Ectodermal cell (in vitro differentiated cells): Measurements from ENCODE around the gene SFSWAP.
"Not testable (repeated sequence)": the region's sequence is repeated elsewhere in the genome, so short reads cannot be mapped to it uniquely, and the experiment has no call there.

Experiments used
- H3K27ac ChIP-seq: 2 replicates; pipeline ENCODE4 v1.7.0; 2013; ENCODE audit warnings: mild to moderate bottlenecking, low read depth, low read length; ENCODE audit not compliant: insufficient read depth, poor library complexity, severe bottlenecking
- H3K27me3 ChIP-seq: 2 replicates; pipeline ENCODE4 v1.7.0; 2013; ENCODE audit warnings: mild to moderate bottlenecking, low read length; ENCODE audit not compliant: insufficient read depth, control insufficient read depth, poor library complexity, severe bottlenecking
- H3K36me3 ChIP-seq: one replicate; pipeline ENCODE4 v1.7.0; 2013; ENCODE audit warnings: low read length; ENCODE audit not compliant: control insufficient read depth, insufficient read depth
- H3K4me1 ChIP-seq: one replicate; pipeline ENCODE4 v1.7.0; 2013; ENCODE audit warnings: low read length; ENCODE audit not compliant: control insufficient read depth, insufficient read depth
- H3K4me3 ChIP-seq: 2 replicates; pipeline ENCODE4 v1.7.0; 2013; ENCODE audit warnings: low read depth, low read length, control low read depth; ENCODE audit not compliant: insufficient read depth
- H3K9me3 ChIP-seq: 2 replicates; pipeline ENCODE4 v1.7.0; 2013; ENCODE audit warnings: mild to moderate bottlenecking, low read length, moderate library complexity; ENCODE audit not compliant: control insufficient read depth
- WGBS, 2 experiments: methylation state at CpG; one replicate each; pipeline ENCODE4 v1.1.7; 2013; ENCODE audit warnings: missing lambda C conversion rate in 2 of 2; 5-methylcytosine and 5-hydroxymethylcytosine counted together

Gene SFSWAP

GRCh38 chr12:131734336-131735152 lies 23.7 kb downstream of the SFSWAP start:
- Histone ChIP-seq H3K36me3 (peaks cover 48% of the 10 kb centered on the region), H3K4me3 (no peak overlapping the region)
- 96% methylated on average over 30 of the region's 30 CpGs for WGBS, 2 experiments

GRCh38 chr12:131735153-131735456 lies 24.2 kb downstream of the SFSWAP start:
- H3K27me3 ChIP-seq, result no peaks in the 10 kb centered on the region
- H3K4me3 ChIP-seq, result no peak overlapping the region
- no peaks in the 10 kb centered on the region for H3K4me1 ChIP-seq
- no peaks in the 10 kb centered on the region for H3K9me3 ChIP-seq
- peaks cover 44% of the 10 kb centered on the region for H3K36me3 ChIP-seq
- H3K27ac ChIP-seq, result no peak overlapping the region
- WGBS, 2 experiments, result 92 to 94% methylated on average over 10 of the region's 10 CpGs

More at GRCh38 chr12:131734336-131735152, 23.7 kb downstream of the SFSWAP start:
- H3K27ac ChIP-seq, result no peak overlapping the region
- H3K27me3 ChIP-seq, result no peaks in the 10 kb centered on the region
- H3K9me3 ChIP-seq, result no peaks in the 10 kb centered on the region
- no peaks in the 10 kb centered on the region for H3K4me1 ChIP-seq

DNA sequence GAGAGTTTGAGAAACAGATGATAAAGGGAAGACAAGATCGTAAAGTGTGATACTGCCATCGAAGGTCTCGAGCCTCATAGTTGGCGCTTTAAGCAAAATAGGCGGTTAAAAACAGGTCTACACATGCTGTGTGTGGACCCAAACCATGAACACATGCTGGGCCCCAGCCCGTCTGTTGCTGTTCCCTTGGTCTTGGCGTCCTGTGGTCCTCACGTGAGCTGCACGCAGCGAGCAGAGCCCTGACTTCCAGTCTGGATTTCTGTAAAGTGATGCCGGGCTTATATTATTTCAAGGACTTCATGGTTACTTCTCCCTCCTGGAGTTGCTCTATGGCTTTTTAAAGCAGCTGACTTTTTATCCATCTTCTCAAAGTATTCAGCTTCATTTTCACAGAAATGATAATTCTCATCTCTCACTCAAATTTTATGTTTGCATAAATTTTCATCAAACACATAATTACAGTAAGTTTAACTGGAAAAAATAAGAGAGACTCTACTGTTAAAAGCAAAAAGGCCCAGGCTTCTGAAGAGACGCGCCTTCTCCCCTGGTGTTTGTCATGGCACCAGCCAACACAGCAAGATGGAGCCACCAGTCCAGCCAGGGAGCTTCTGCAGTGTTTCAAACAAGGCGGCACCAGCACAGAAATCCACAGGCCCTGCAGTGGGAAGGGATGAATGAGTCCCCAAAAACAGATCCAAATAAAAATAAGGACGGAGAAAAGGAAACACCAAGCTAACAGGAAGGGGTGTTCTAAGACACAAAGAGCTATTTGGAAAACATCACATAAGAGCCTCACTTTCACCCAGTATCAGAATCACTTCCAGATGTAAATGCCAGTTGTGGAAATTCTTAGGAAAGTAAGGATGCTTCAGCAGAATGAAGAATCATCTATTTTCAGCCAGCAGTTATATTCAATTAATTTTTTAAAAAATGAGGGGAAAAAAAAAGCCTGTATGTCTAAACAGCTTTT lies 24.9 kb downstream of the SFSWAP start:
- Histone ChIP-seq H3K27ac (no peak overlapping the region), H3K27me3 (no peaks in the 10 kb centered on the region), H3K4me1 (no peaks in the 10 kb centered on the region), H3K36me3 (peaks cover 38% of the 10 kb centered on the region), H3K4me3 (no peak overlapping the region), H3K9me3 (no peaks in the 10 kb centered on the region)
- 92% methylated on average over 15 of the region's 15 CpGs for WGBS, 2 experiments

DNA sequence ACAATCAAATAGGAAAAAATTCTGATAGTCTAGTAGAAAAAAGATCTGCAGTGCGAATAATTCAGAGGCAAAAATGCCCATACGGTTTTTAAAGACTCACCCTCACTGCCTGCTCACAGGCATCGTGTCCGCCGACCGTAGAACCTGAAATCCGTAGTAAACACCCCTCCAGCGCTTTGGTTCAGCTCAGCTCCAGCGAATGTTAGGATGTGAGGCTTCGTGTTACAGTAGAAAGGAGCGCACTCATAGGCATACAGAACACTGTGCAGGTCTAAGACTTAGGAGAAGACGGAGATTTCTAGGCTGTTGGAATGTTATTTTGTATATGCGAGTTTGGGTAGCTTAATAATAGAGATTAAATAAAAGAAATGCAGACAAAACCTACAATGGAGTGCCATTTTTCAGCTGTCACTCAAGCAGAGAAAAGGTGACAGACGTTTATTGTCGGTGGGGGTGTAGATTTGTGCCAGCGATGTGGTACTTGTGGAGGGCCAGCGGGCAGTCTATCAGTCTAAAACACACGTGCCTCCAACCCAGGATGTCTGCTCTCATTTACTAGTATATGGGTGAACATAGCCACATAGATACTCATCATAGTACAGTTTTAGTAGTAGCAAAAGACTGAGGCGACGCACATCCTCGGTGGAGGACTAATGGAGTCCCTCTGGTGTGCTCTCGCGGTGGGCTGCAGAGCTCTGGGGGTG lies 25.7 kb downstream of the SFSWAP start:
- no peaks in the 10 kb centered on the region for H3K27me3 ChIP-seq
- 86 to 90% methylated on average over 23 of the region's 23 CpGs for WGBS, 2 experiments
- no peaks in the 10 kb centered on the region for H3K4me1 ChIP-seq
- H3K9me3 ChIP-seq, result no peaks in the 10 kb centered on the region
- no peak overlapping the region for H3K4me3 ChIP-seq
- no peak overlapping the region for H3K27ac ChIP-seq
- H3K36me3 ChIP-seq, result peaks cover 41% of the 10 kb centered on the region

DNA sequence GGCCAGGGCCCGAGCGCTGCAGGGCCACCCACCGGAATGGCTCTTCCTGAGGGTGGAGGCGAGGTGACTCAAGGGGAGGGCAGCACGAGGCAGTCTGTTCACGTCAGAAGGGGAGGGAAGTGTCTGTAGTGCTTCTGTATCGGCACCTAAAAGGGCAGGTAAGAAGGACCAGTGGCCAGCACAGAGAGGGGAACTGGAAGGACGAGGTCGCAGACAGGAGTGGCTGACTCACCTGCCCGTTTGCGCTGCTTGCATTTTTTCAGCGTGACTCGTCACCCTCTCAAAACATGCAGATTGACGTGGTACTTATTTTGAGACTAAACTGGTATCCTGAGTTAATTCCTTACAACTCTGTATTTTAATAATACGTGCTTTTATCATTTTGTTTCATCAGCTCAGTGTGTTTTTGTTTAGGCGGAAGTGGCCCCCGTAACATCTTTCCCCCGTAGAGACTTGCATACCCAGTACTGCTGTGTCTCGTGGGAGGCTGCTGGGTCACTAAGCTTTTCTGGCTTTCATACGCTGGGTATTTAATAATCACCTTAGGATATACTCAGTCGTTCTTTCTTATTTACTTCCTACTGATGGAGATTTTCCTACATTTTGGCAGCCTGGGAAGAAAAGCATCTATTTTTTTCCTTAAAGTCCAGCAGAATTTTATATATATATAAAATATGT lies 26.4 kb downstream of the SFSWAP start:
- Histone ChIP-seq H3K4me1 (no peaks in the 10 kb centered on the region), H3K9me3 (no peaks in the 10 kb centered on the region), H3K36me3 (peaks cover 46% of the 10 kb centered on the region), H3K27ac (no peak overlapping the region), H3K27me3 (no peaks in the 10 kb centered on the region), H3K4me3 (no peak overlapping the region)
- WGBS, 2 experiments, result 81 to 86% methylated on average over 21 of the region's 21 CpGs

DNA sequence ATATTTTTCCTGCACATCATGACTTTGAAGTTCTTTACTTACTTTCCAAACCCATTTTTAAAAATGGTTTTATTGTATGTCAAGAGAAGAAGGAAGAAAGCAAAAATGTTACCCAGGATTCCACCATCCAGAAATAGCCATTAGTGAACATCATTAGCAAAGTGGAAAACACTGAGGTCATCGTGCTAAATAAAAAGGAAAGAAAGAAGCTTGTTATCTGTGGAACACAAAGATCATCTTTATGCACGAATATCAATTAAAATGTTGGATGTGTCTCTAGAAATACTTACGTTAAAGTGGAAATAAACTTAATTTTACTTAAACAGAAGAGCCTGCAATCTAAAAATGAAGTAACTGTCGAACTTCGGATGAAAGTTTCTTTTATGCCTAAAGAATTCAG lies 27.3 kb downstream of the SFSWAP start:
- no peaks in the 10 kb centered on the region for H3K4me1 ChIP-seq
- no peak overlapping the region for H3K27ac ChIP-seq
- 92 to 94% methylated on average over 4 to 5 of the region's 5 CpGs for WGBS, 2 experiments
- H3K9me3 ChIP-seq, result peaks cover 1% of the 10 kb centered on the region
- no peaks in the 10 kb centered on the region for H3K27me3 ChIP-seq
- H3K4me3 ChIP-seq, result no peak overlapping the region
- peaks cover 47% of the 10 kb centered on the region for H3K36me3 ChIP-seq

DNA sequence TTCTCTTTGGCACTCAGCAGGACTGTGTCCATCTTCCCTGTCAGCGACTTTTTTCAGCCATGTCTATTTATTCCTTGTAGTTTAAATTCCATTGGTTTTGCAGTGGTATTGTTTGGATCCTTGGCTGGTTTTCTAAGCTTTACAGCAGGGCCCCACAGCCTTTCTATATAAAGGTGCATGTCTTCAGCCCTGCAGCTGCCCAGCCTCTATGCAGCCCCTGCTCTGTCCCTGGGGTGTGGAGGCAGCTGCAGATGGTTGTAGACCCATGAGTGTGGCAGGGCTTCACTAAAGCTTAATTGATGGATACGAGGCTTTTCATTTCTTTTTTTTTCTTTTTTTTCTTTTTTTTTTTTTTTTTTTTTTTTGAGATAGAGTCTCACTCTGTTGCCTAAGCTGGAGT lies 29.7 kb downstream of the SFSWAP start:
- Histone ChIP-seq H3K27me3 (no peaks in the 10 kb centered on the region), H3K36me3 (peaks cover 44% of the 10 kb centered on the region), H3K9me3 (peaks cover 2% of the 10 kb centered on the region), H3K4me3 (no peak overlapping the region), H3K27ac (no peak overlapping the region), H3K4me1 (no peaks in the 10 kb centered on the region)
- 98 to 100% methylated on average over 1 to 2 of the region's 2 CpGs for WGBS, 2 experiments

- H3K4me3 ChIP-seq, H3K27me3 ChIP-seq, H3K27ac ChIP-seq, H3K9me3 ChIP-seq, H3K4me1 ChIP-seq: not testable (repeated sequence)
- peaks cover 51% of the 10 kb centered on the region for H3K36me3 ChIP-seq
- WGBS, 2 experiments, result 93 to 96% methylated on average over 1 to 2 of the region's 3 CpGs
These were observed 31.9 kb downstream of the SFSWAP start for GRCh38 chr12:131742761-131743160.

- 94 to 98% methylated on average over 8 of the region's 8 CpGs for WGBS, 2 experiments
- H3K4me1 ChIP-seq, H3K9me3 ChIP-seq, H3K27me3 ChIP-seq, H3K4me3 ChIP-seq, H3K27ac ChIP-seq: not testable (repeated sequence)
- H3K36me3 ChIP-seq, result peaks cover 47% of the 10 kb centered on the region
These were observed 32.5 kb downstream of the SFSWAP start for GRCh38 chr12:131743410-131743809.
